Mesodermal cell (in vitro differentiated cells): ENCODE data around the gene CAPN13.

Experiments
- H3K27ac ChIP-seq: 2 replicates; pipeline ENCODE4 v1.7.0; 2013; ENCODE audit warnings: mild to moderate bottlenecking, low read depth, low read length, moderate library complexity; ENCODE audit not compliant: severe bottlenecking
- H3K36me3 ChIP-seq: 2 replicates; pipeline ENCODE4 v1.7.1; 2013; ENCODE audit warnings: mild to moderate bottlenecking, low read length, moderate library complexity; ENCODE audit not compliant: control insufficient read depth, insufficient read depth
- H3K4me1 ChIP-seq: one replicate; pipeline ENCODE4 v1.7.1; 2013; ENCODE audit warnings: mild to moderate bottlenecking, low read length; ENCODE audit not compliant: insufficient read depth, control insufficient read depth, poor library complexity, severe bottlenecking
- H3K4me3 ChIP-seq: 2 replicates; pipeline ENCODE4 v1.7.0; 2013; ENCODE audit warnings: low read length, control low read depth, mild to moderate bottlenecking; ENCODE audit not compliant: insufficient read depth, poor library complexity, severe bottlenecking; ENCODE audit errors: extremely low read depth
- H3K9me3 ChIP-seq: 2 replicates; pipeline ENCODE4 v1.7.1; 2013; ENCODE audit warnings: mild to moderate bottlenecking, low read length, moderate library complexity; ENCODE audit not compliant: control insufficient read depth
- WGBS, 2 experiments: methylation state at CpG; one replicate each; pipeline ENCODE4 v1.1.5; 2013; ENCODE audit warnings: missing lambda C conversion rate in 2 of 2; ENCODE audit not compliant: insufficient coverage in 2 of 2; 5-methylcytosine and 5-hydroxymethylcytosine counted together

Gene CAPN13

DNA sequence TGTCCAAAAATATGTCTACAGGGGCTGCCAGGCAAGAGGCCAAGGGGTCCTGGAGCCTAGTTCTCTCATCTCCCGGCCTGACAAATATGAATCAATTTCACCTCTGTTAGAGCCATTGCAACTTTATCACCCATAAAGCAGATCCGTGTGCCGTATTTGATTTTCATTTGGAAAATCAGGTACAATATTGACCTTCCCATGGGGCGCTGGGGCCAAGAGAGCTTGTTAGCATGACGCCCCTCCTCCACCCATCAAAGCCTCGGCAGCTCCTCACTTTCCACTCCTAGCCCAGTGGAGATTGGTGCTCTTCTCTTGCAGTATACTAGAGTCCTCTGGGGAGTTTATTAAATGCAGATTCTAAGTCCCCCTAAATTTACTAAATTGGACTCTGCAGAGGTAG, 96.8 kb downstream of the CAPN13 start:
- peaks cover 3% of the 10 kb centered on the region for H3K9me3 ChIP-seq
- H3K4me1 ChIP-seq, result no peaks in the 10 kb centered on the region
- 91 to 98% methylated on average over 4 to 6 of the region's 6 CpGs for WGBS, 2 experiments
- H3K4me3 ChIP-seq, result no peak overlapping the region
- no peak overlapping the region for H3K27ac ChIP-seq
- H3K36me3 ChIP-seq, result no peaks in the 10 kb centered on the region

DNA sequence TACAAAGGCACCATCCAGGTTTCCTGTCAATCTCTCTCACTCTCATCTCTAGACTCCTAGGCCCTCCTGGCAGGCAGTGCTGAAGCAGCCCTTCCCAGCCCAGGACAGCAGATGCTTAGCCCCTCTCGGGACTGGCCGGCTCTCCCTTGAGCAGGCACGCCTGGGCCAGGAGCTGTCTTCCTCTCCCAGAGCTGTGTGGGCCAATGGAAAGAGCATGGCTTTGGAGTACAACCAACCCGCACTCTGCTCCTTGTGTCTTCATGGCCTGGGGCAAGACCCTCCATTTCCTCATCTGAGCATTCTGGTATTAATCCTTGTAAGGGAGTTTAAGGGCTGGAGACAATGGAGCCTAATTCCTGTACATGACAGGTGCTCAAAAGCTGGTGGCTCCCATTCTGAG, 97.2 kb downstream of the CAPN13 start:
- H3K9me3 ChIP-seq, result peaks cover 3% of the 10 kb centered on the region
- no peaks in the 10 kb centered on the region for H3K36me3 ChIP-seq
- no peak overlapping the region for H3K27ac ChIP-seq
- H3K4me1 ChIP-seq, result no peaks in the 10 kb centered on the region
- 84 to 96% methylated on average over 3 of the region's 4 CpGs for WGBS, 2 experiments
- H3K4me3 ChIP-seq, result no peak overlapping the region

DNA sequence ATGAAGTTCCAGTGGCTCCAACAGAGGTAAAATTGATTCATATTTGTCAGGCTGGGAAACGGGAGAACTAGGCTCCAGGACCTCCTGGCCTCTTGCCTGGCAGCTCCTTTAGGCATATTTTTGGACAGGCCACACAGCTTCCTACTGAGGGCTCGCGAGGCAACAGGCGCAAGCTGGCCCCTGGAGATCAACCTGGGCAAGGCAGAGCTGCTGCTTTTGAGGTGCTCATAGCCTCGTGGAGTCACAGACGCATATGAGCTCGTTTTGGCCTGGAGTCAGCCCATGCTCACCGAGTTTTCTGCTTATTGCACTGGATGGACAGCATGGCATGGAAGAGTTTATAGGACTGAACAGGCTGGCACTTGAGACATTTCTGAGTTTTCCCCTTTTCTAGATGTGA, 97.7 kb downstream of the CAPN13 start:
- H3K4me1 ChIP-seq, result no peaks in the 10 kb centered on the region
- H3K4me3 ChIP-seq, result no peak overlapping the region
- no peaks in the 10 kb centered on the region for H3K36me3 ChIP-seq
- H3K9me3 ChIP-seq, result peaks cover 3% of the 10 kb centered on the region
- 90 to 92% methylated on average over 7 to 8 of the region's 8 CpGs for WGBS, 2 experiments
- H3K27ac ChIP-seq, result no peak overlapping the region

DNA sequence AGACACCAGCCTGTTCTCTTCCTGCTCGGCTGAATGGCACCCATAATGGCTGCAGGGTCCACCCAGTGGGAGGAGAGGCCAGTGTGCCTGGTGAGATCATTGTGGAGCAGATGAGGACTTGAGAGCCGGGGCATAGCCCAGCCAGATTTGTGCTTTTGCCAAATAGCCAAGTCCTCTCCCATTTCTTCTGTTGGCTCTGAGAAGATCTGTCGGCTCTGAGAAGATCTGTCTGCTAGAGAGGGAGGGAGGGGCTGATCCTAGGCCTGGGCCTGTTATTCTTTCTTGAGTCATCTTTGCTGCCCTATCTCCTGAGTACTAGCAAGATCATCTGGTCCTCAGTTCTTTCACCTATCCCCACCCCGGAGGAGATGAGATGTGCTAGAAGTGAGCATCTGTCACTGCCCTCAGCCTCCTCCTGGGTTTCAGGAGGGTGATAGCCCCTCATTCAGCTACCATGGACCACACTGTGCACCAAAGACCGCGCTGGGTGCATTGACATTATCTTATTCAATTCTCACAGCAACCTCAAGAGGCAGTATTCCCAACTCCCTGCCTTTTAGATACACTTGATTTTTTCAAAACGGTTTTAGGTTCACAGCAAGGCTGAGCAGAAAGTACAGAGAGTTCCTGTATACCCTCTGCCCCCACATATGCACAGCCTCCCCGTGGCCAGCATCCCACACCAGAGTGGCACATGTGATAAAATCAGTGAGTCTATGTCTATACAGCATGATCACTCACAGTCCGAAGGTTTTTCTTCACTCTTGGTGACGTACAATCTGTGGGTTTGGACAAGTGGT, 98.6 kb downstream of the CAPN13 start:
- 87 to 89% methylated on average over 5 to 8 of the region's 10 CpGs for WGBS, 2 experiments
- Histone ChIP-seq H3K36me3 (no peaks in the 10 kb centered on the region), H3K27ac (no peak overlapping the region), H3K9me3 (peaks cover 3% of the 10 kb centered on the region), H3K4me1 (no peaks in the 10 kb centered on the region), H3K4me3 (no peak overlapping the region)

DNA sequence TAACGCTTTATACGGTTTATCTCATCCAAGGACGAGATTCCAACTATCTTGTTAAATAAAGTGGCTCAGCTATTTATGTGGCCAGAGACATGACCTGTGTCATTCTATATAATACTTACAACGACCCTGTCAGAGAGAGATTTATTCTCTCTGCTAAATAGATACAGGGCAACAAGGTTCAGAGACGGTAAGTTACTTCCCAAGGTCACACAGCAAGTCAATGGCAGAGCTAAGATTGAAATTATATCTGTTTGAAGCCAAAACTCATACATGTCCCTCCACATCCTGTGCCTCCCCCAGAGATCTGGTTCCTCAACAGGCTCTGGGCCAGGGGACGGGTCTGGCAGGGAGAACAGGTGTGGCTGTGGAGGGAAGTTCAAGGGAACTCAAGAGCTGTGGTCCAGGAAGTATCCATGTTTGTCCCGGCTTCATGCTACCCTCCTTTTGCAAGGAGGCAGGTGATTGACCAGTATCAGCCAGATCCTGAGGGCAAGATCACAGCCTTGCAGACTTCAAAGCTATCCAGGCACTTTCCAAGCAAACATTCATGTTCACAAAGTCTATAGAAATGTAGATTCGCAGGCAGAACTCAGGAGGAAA, 99.8 kb downstream of the CAPN13 start:
- no peaks in the 10 kb centered on the region for H3K4me1 ChIP-seq
- no peak overlapping the region for H3K4me3 ChIP-seq
- peaks cover 16% of the 10 kb centered on the region for H3K9me3 ChIP-seq
- 77 to 100% methylated on average over 2 to 7 of the region's 8 CpGs for WGBS, 2 experiments
- no peaks in the 10 kb centered on the region for H3K36me3 ChIP-seq
- no peak overlapping the region for H3K27ac ChIP-seq

DNA sequence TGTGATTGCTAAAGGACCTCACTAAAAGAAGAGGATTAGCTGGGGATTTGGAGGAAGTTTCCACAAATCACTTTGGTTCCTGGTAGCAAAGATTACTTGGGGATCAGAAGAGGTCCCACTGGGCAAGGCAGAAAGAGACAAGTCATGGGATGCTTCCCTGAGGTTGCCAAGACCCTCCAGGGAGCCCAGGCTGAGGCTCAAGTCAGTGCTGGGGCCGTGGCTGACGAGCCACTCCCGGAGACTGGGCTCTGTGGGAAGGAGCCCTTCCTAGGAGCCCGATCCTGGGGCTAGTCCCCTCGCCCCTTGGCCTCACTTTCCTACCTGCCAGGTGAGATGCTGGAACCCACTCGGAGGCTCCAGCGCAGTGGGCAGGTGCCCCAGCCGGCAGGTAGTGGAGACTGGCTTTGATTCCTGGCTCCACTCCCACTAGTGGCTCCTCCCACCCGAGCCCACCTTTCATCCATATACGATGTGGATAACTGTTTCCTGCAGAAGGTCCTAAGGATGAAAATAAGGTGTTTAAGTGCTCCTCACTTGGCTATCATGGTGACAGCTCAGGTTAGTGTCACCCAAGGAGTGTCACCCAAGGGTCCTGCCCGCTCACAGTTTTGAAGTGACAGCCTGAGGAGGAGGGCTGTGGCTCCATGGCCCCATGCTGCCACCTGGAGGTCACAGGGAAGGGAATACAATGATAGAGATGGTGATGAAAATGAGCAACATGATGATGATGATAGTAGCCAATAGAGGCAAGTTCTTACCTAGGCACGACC, 100.5 kb downstream of the CAPN13 start:
- Histone ChIP-seq H3K4me1 (no peaks in the 10 kb centered on the region), H3K36me3 (no peaks in the 10 kb centered on the region), H3K27ac (no peak overlapping the region), H3K9me3 (peaks cover 23% of the 10 kb centered on the region), H3K4me3 (no peak overlapping the region)
- WGBS, 2 experiments, result 83 to 86% methylated on average over 7 to 10 of the region's 12 CpGs

DNA sequence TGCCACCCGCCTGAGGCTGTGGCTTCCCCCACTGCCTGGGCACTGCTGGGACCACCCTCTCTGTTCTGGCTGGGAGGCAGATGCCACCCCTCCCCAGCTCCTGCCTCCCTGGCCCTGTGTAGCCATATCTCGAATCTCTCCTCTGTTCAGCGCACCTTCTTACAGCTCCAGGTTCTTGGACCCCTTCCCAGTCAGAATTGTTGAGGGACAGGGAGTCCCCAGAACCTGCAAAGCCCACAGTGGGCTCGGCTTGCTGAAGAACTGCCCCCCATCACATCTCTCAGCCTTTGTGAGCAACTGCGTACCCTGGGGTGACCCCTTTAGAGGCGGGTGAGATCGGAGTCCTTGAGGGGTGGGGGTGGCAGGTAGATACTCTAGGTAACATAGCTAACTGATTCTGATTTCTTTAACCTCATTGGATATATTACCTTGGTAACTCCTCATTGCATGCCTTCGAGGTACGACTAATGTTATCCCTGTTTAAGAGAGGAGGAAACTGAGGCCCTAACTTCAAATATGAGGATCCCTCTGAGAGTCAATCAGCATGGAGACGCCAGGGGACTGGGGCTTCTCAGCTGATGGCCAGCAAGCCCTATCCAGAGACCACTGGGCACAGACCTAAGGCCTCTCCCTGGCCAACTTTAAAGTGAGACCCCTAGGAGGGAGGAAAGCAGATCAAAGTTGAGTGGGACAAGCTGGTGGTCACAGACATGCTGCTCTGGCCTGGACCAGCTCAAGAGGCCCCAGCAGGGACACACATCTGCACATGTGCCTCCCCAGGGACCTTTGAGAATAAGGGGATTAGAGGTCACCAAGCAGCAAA, 101.3 kb downstream of the CAPN13 start:
- Histone ChIP-seq H3K27ac (no peak overlapping the region), H3K4me3 (no peak overlapping the region), H3K9me3 (peaks cover 27% of the 10 kb centered on the region), H3K4me1 (no peaks in the 10 kb centered on the region), H3K36me3 (no peaks in the 10 kb centered on the region)
- WGBS, 2 experiments, result 87 to 91% methylated on average over 4 to 6 of the region's 10 CpGs

DNA sequence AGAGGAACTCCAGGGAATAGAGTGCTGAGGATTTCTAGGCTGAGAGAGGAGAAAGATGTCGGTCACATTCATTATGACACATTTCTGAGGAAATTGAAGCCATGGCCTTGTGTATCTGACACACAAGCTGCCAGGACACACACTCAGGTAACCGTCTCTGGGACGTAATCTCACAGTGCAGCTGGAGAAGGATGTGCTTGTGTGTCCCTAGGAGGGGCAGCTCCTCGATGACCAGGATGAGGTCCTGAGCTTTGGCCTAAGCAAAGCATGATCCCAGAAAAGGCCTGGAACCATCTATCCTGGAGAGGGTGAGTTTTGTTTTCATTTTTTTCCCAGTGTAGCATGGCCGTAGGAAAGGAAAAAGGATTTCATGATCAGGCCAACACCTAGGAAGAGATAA, 102.2 kb downstream of the CAPN13 start:
- Histone ChIP-seq H3K4me3 (no peak overlapping the region), H3K9me3 (peaks cover 32% of the 10 kb centered on the region), H3K4me1 (no peaks in the 10 kb centered on the region), H3K36me3 (no peaks in the 10 kb centered on the region), H3K27ac (no peak overlapping the region)
- WGBS, 2 experiments, result 90 to 95% methylated on average over 4 to 5 of the region's 5 CpGs

DNA sequence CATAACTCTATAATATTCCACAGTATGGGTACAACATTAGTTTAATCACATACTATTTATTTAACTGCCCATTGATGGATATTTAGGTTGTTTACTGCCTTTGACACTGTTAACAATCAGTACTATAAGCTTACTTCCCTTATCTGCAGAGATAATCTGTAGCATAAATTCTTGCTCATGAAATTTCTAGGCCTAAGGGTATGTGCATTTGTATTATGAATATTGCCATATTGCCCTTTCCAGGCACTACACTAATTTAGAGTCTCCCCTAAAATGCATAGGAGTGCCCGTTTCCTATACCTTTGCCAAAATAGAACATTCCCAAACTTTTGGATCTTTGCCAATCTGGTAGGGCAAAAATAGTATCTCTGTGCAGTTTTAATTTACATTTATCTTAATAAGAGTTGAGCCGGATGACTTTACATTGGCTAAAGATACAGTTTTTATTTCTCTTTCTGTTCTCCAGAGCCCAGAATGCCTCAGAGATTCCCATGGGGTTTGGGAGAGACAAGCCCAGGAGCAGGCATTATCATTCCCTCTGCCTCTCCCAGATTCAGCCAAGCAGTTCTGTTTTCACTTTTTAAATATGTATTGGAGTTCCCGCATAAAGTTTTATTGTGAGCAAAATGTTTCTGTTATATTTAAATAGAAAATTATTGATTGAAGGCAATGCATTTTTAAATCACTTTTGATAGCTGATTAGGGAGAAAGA, 102.8 kb downstream of the CAPN13 start:
- peaks cover 32% of the 10 kb centered on the region for H3K9me3 ChIP-seq
- H3K36me3 ChIP-seq, result no peaks in the 10 kb centered on the region
- no peaks in the 10 kb centered on the region for H3K4me1 ChIP-seq
- no peak overlapping the region for H3K27ac ChIP-seq
- 93% methylated on average over 3 of the region's 3 CpGs; no CpG with 5 or more reads in 1 of the 2 experiments for WGBS, 2 experiments
- H3K4me3 ChIP-seq, result no peak overlapping the region

DNA sequence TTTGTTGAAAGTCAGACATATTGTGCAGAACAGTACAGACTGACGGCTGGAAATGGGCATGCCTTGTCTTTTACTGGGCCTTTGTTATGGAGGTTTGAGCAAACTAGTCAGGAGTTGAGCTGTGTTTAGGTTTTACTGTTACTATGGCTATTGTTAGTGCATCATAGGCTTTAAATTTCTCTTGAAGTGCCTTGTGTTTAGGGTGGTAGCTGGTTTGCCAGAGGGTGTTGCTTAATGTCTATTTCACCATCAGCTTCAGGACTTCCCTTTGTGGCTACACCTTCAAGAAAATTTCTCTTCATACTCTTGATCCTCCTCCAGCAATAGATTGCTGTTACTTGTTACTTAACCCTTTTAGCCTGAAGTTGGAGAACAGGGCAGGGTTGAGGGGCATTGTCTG, 104.6 kb downstream of the CAPN13 start:
- H3K4me3 ChIP-seq, result no peak overlapping the region
- no peak overlapping the region for H3K27ac ChIP-seq
- H3K36me3 ChIP-seq, result no peaks in the 10 kb centered on the region
- H3K9me3 ChIP-seq, result peaks cover 32% of the 10 kb centered on the region
- WGBS, 2 experiments, result 100% methylated on average over 1 of the region's 1 CpG; no CpG with 5 or more reads in 1 of the 2 experiments
- no peaks in the 10 kb centered on the region for H3K4me1 ChIP-seq
